WI38 (cell line): ENCODE measurements around the gene PLEKHA8.

ENCODE experiments used
- H3K4me3 ChIP-seq: 2 replicates; pipeline ENCODE4 v1.5.1; 2011; ENCODE audit warnings: low read depth, mild to moderate bottlenecking, control low read depth, low read length
- TF ChIP-seq, protein P1 (sequence below): IDR thresholded peaks from 2 replicates; pipeline ENCODE4 v1.5.1; 2012; ENCODE audit warnings: low read depth, mild to moderate bottlenecking, control low read depth, low read length

PLEKHA8 gene

DNA sequence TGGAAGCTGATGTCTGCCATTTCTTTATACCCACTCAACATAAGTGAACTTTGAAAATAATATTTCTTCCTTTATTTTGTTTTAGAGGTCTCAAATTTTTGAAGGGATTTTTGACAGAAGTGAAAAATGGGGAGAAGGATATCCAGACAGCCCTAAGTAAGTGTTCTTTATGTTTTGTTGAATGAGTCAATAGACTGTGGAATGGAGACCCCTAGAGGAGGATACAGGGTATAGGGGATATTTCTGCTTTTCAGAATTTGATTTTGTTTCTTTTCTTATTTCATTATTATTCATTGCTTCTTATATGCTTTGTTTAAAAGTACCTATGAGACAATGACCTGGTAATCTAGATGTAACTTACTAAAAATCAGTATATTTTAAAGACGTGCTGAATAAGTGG, 34.4 kb downstream of the PLEKHA8 start:
- H3K4me3 ChIP-seq, result no peak overlapping the region
- TF ChIP-seq, protein P1, sequence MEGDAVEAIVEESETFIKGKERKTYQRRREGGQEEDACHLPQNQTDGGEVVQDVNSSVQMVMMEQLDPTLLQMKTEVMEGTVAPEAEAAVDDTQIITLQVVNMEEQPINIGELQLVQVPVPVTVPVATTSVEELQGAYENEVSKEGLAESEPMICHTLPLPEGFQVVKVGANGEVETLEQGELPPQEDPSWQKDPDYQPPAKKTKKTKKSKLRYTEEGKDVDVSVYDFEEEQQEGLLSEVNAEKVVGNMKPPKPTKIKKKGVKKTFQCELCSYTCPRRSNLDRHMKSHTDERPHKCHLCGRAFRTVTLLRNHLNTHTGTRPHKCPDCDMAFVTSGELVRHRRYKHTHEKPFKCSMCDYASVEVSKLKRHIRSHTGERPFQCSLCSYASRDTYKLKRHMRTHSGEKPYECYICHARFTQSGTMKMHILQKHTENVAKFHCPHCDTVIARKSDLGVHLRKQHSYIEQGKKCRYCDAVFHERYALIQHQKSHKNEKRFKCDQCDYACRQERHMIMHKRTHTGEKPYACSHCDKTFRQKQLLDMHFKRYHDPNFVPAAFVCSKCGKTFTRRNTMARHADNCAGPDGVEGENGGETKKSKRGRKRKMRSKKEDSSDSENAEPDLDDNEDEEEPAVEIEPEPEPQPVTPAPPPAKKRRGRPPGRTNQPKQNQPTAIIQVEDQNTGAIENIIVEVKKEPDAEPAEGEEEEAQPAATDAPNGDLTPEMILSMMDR, result peak; percentile 42; the same call in 1 of the 2 replicates

DNA sequence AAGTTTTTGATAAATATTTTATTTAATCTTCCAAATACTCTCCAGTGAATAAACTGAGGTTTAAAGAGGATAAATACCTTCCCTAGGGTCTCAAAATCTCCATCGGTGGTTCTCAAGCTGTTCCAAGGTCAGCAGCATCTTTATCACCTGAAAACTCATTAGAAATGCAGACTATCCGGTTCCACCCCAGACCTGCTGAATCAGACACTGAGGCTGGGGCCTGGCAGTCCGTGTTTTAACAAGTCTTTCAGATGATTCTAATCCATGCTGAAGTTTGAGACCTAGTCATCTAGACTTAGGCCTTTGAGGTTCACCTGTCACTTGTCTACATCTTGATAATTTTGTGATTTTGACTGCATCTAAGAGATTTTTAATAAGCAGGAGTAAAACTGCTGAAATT, 37.5 kb downstream of the PLEKHA8 start:
- no peak overlapping the region for H3K4me3 ChIP-seq

DNA sequence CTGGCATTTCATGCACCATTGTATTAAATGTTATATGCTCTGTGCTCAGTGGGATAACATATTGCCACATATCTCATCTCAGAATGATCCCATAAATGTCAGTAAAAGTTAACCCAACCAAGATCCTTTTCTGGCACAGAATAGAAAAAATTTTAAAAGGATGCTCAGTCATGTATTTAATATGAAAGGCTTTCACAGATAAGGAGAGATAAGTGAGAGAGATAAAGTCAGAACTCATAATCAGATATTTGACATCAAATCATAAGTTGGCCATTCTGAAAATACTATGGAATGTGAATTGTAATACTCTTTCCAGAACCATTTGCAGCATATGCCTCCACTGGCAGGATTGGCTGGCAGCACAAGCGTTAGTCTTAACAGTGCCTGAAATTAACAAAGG, 38.5 kb downstream of the PLEKHA8 start:
- TF ChIP-seq, protein P1, result no peak
- H3K4me3 ChIP-seq, result no peak overlapping the region

More for the DNA sequence above, 37.5 kb downstream of the PLEKHA8 start:
- TF ChIP-seq, protein P1, result no peak

DNA sequence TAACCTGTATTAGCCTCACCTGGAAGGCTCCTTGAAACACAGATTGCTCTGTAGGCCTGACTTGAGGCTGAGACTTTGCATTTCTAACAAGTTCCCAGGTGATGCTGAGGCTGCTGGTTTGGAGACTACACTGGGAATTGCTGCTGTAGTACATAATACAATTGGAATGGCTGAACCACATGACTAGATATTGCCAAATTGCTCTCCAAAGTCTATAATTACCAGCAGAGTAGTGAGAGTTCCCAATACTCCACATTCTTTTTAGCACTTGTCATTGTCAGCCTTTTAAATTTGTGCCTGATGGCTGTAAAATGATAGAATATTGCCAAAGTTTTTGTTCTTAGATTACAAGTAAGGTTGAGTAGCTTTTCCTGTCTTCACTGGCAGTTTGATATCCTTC, 39.9 kb downstream of the PLEKHA8 start:
- TF ChIP-seq, protein P1, result no peak
- H3K4me3 ChIP-seq, result no peak overlapping the region

DNA sequence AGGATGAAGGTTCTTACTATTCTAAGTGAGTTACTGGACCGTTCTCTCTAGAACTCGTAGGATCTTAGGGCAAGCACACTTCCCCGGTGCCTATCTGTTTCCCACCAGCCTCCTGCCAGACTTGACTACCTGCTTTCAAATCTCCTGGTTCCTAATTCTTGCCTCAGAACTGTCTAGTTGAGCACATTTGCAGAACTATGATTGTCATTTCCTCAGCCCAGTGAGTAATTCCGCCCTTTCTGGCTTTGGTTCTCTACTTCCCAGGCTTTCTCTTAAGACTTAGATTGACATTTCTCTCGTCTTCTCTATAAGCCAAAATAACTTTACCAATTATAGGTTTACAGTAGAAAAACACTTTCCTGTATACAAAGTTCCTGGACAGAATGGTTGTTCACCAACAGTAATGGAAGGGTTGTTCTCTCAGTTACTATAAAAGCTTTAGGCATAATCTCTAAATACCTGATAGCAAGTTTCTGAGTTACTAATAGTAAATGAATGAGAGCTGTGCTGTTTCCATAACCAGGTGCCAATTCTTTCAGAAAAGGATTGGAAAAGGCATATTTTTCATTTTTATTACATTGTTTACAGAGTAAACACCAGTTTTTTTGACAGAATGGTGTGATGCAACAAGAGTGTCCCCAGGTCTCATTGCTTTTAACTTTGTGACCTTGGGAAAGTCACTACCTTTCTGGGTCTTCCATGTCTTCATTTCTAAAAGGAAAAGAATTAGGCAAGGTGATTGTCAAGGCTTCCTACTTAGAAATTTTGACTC, 41.1 kb downstream of the PLEKHA8 start:
- TF ChIP-seq, protein P1, result no peak
- H3K4me3 ChIP-seq, result no peak overlapping the region

- TF ChIP-seq, protein P1, result no peak
- no peak overlapping the region for H3K4me3 ChIP-seq
Measured at GRCh38 chr7:30070052-30070451, 41.8 kb downstream of the PLEKHA8 start.

- TF ChIP-seq, protein P1, result no peak
- no peak overlapping the region for H3K4me3 ChIP-seq
Measured at GRCh38 chr7:30072735-30073134, 44.5 kb downstream of the PLEKHA8 start.
